Tibial nerve (tissue), 4 donors: ENCODE results near the gene TRAP1. TPM values are rescaled to one million over a fixed set of nuclear protein-coding genes. Genes with fewer than 3 reads are reported as not detected.
A peak's percentile ranks its signal among the peaks of the same experiment; 100 is the strongest.

ENCODE experiments used
- DNase-seq, 2 donors: peaks; one replicate each; pipeline ENCODE4 v3.0.0-alpha.2; 2019; ENCODE audit warnings: low spot score in 2 of 2
- H3K27ac ChIP-seq, 4 donors: fragments of 200-600 bp; sonication (generic) in 3 of 4; one replicate each; pipeline ENCODE4 v1.5.1; 2017 to 2019; ENCODE audit warnings: mild to moderate bottlenecking in 1 of 4
- H3K27me3 ChIP-seq, 2 donors: fragments of 200-600 bp; sonication (generic) in 1 of 2; one replicate each; pipeline versions ENCODE4 v1.5.1 to v1.6.0; 2017 to 2019
- H3K36me3 ChIP-seq, 3 donors: fragments of 200-600 bp; sonication (generic); one replicate each; pipeline ENCODE4 v1.5.1; 2018 to 2019
- H3K4me1 ChIP-seq, 4 donors: fragments of 200-600 bp; sonication (generic) in 3 of 4; one replicate each; pipeline ENCODE4 v1.5.1; 2017 to 2019
- H3K4me3 ChIP-seq, 4 donors: fragments of 200-600 bp; sonication (generic) in 3 of 4; one replicate each; pipeline ENCODE4 v1.5.1; 2017 to 2019; ENCODE audit warnings: mild to moderate bottlenecking in 1 of 4, moderate library complexity in 1 of 4
- H3K9me3 ChIP-seq, 4 donors: fragments of 200-600 bp; sonication (generic) in 3 of 4; one replicate each; pipeline ENCODE4 v1.5.1; 2017 to 2019
- EP300 ChIP-seq, 2 donors: sonication (generic); formaldehyde crosslinking; IDR thresholded peaks; one replicate each; pipeline ENCODE4 v1.6.1; 2017; ENCODE audit warnings: antibody characterized with exemption in 2 of 2, mild to moderate bottlenecking in 1 of 2
- POLR2A ChIP-seq, 2 donors: fragments of 450-650 bp; IDR thresholded peaks; one replicate each; pipeline ENCODE4 v1.6.1; 2017; ENCODE audit warnings: antibody characterized with exemption in 2 of 2, mild to moderate bottlenecking in 2 of 2, moderate library complexity in 2 of 2
- WGBS, 2 donors: methylation state at CpG; one replicate each; pipeline ENCODE4 v1.1.5; 2018; 5-methylcytosine and 5-hydroxymethylcytosine counted together
- total RNA-seq, 4 donors: library from RNA; depleted of rRNA; stranded (reverse); fragments of >200 nt; gene quantifications; one replicate each; pipeline ENCODE4 v1.1.0, GENCODE V29; 2016
- TF ChIP-seq, protein P1 (sequence below), 5 experiments: fragments of 200-600 bp in 3 of 5; fragments of 450-650 bp in 2 of 5; sonication (generic) in 3 of 5; IDR thresholded peaks; one replicate each; pipeline ENCODE4 v1.5.1; 2016 to 2019; ENCODE audit warnings: antibody characterized with exemption in 5 of 5, mild to moderate bottlenecking in 3 of 5, moderate library complexity in 2 of 5

TRAP1 gene
- total RNA-seq, 4 donors from 2014 or later = 61.6 to 146 (median 74.2) TPM

DNA sequence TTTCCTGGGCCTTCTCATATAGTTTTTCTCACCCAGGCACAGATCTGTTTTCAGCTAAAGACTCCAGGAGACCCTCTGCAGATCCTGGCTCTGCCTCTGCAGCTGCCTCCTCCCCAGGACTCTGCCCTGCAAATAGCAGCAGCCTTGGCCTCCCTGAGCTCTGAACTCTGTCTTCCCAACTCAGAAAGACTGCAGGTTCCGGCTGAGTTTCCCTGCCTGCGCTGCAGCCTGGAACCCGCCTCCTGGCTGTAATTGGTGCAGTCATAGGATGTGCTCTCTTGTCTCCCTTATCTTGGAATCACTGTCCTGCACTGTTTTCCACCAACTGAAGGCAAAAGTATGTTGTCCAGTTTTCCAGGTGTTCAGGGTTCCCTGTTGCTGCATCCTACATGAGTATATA is 77.1 kb downstream of the TRAP1 start:
- DNase-seq = no peak
- 85% methylated on average over 3 of the region's 3 CpGs for WGBS, 2 donors
- peaks cover 0 to 35% (median 8%) of the 10 kb centered on the region in 3 donors for H3K36me3 ChIP-seq
- H3K4me1 ChIP-seq = peaks cover 0 to 4% (median 0%) of the 10 kb centered on the region in 4 donors
- no peak overlapping the region for H3K27ac ChIP-seq
- H3K9me3 ChIP-seq = no peaks in the 10 kb centered on the region
- no peak overlapping the region for H3K4me3 ChIP-seq
- TF ChIP-seq POLR2A (IDR thresholded peaks at IDR 0.05) (no peak), EP300 (IDR thresholded peaks at IDR 0.05) (no peak)
- TF ChIP-seq, protein P1, sequence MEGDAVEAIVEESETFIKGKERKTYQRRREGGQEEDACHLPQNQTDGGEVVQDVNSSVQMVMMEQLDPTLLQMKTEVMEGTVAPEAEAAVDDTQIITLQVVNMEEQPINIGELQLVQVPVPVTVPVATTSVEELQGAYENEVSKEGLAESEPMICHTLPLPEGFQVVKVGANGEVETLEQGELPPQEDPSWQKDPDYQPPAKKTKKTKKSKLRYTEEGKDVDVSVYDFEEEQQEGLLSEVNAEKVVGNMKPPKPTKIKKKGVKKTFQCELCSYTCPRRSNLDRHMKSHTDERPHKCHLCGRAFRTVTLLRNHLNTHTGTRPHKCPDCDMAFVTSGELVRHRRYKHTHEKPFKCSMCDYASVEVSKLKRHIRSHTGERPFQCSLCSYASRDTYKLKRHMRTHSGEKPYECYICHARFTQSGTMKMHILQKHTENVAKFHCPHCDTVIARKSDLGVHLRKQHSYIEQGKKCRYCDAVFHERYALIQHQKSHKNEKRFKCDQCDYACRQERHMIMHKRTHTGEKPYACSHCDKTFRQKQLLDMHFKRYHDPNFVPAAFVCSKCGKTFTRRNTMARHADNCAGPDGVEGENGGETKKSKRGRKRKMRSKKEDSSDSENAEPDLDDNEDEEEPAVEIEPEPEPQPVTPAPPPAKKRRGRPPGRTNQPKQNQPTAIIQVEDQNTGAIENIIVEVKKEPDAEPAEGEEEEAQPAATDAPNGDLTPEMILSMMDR (IDR thresholded peaks at IDR 0.05) = no peak
- H3K27me3 ChIP-seq = no peaks in the 10 kb centered on the region

GRCh38 chr16:3638916-3639644 is 78.2 kb downstream of the TRAP1 start:
- DNase-seq = no peak
- WGBS, 2 donors = 89 to 90% methylated on average over 13 of the region's 13 CpGs

GRCh38 chr16:3637371-3637923 is 79.9 kb downstream of the TRAP1 start:
- DNase-seq = no peak
- H3K9me3 ChIP-seq = no peaks in the 10 kb centered on the region
- peaks cover 0 to 21% (median 8%) of the 10 kb centered on the region in 3 donors for H3K36me3 ChIP-seq
- peak overlapping the region in 1 of 4 donors; percentile 23 for H3K27ac ChIP-seq
- H3K4me1 ChIP-seq = peaks cover 0 to 4% (median 0%) of the 10 kb centered on the region in 4 donors
- TF ChIP-seq POLR2A (IDR thresholded peaks at IDR 0.05) (no peak), EP300 (IDR thresholded peaks at IDR 0.05) (no peak)
- TF ChIP-seq, protein P1 (IDR thresholded peaks at IDR 0.05) = no peak
- no peaks in the 10 kb centered on the region for H3K27me3 ChIP-seq
- WGBS, 2 donors = 61 to 62% methylated on average over 3 of the region's 3 CpGs
- no peak overlapping the region for H3K4me3 ChIP-seq

More at GRCh38 chr16:3638916-3639644, 78.2 kb downstream of the TRAP1 start:
- peaks cover 0 to 4% (median 0%) of the 10 kb centered on the region in 4 donors for H3K4me1 ChIP-seq
- H3K36me3 ChIP-seq = peaks cover 0 to 35% (median 8%) of the 10 kb centered on the region in 3 donors
- TF ChIP-seq POLR2A (IDR thresholded peaks at IDR 0.05) (no peak), EP300 (IDR thresholded peaks at IDR 0.05) (no peak)
- TF ChIP-seq, protein P1 (IDR thresholded peaks at IDR 0.05) = no peak
- no peak overlapping the region for H3K4me3 ChIP-seq
- H3K27me3 ChIP-seq = no peaks in the 10 kb centered on the region
- no peaks in the 10 kb centered on the region for H3K9me3 ChIP-seq
- H3K27ac ChIP-seq = no peak overlapping the region

- DNase-seq = no peak
Measured at GRCh38 chr16:3625911-3626732, 91.2 kb downstream of the TRAP1 start.

More at GRCh38 chr16:3625911-3626732, 91.2 kb downstream of the TRAP1 start:
- TF ChIP-seq, protein P1 (IDR thresholded peaks at IDR 0.05) = no peak
- TF ChIP-seq EP300 (IDR thresholded peaks at IDR 0.05) (no peak), POLR2A (IDR thresholded peaks at IDR 0.05) (no peak)
- Histone ChIP-seq H3K9me3 (no peaks in the 10 kb centered on the region), H3K36me3 (no peaks in the 10 kb centered on the region), H3K27me3 (no peaks in the 10 kb centered on the region), H3K4me3 (no peak overlapping the region), H3K4me1 (no peaks in the 10 kb centered on the region), H3K27ac (no peak overlapping the region)
- WGBS, 2 donors = 89 to 91% methylated on average over 4 of the region's 4 CpGs
